GM21619 (cell line): ENCODE measurements around the gene ACER3.
"Not testable (repeated sequence)": the region's sequence is repeated elsewhere in the genome, so short reads cannot be mapped to it uniquely, and the experiment has no call there.

Experiments
- ATAC-seq: cut with Tn5 transposase; IDR thresholded peaks from one replicate; pipeline ENCODE4 v1.9.1; 2021; ENCODE audit not compliant: unreplicated experiment

ACER3 gene

GRCh38 chr11:76919467-76919866 is 58.7 kb downstream of the ACER3 start:
- ATAC-seq = no peak

GRCh38 chr11:76919887-76920746 is 59.4 kb downstream of the ACER3 start:
- peak; percentile 73 for ATAC-seq

GRCh38 chr11:76927160-76927559 is 66.4 kb downstream of the ACER3 start:
- ATAC-seq = no peak

- ATAC-seq = no peak
These were observed 74.3 kb downstream of the ACER3 start for GRCh38 chr11:76935042-76935441.

- no peak for ATAC-seq
These were observed 78.5 kb downstream of the ACER3 start for GRCh38 chr11:76939219-76939631.

- no peak for ATAC-seq
These were observed 83.5 kb downstream of the ACER3 start for GRCh38 chr11:76944225-76944624.

- ATAC-seq = no peak
These were observed 85.5 kb downstream of the ACER3 start for GRCh38 chr11:76946223-76946622.

- ATAC-seq = no peak
These were observed 86.5 kb downstream of the ACER3 start for GRCh38 chr11:76947190-76947589.

GRCh38 chr11:76947800-76948199 is 87.1 kb downstream of the ACER3 start:
- ATAC-seq = no peak

GRCh38 chr11:76955459-76956114 is 94.9 kb downstream of the ACER3 start:
- ATAC-seq = no peak

GRCh38 chr11:76962583-76963416 is 102.1 kb downstream of the ACER3 start:
- ATAC-seq = peak; percentile 89

GRCh38 chr11:76963417-76964168 is 102.9 kb downstream of the ACER3 start:
- not testable (repeated sequence) for ATAC-seq

GRCh38 chr11:76972051-76972450 is 111.3 kb downstream of the ACER3 start:
- no peak for ATAC-seq

- no peak for ATAC-seq
These were observed 113.6 kb downstream of the ACER3 start for GRCh38 chr11:76974179-76974891.

- no peak for ATAC-seq
These were observed 114.8 kb downstream of the ACER3 start for GRCh38 chr11:76975513-76975912.

- ATAC-seq = no peak
These were observed 117.1 kb downstream of the ACER3 start for GRCh38 chr11:76977791-76978190.

- no peak for ATAC-seq
These were observed 117.5 kb downstream of the ACER3 start for GRCh38 chr11:76978239-76978638.

- no peak for ATAC-seq
These were observed 118.1 kb downstream of the ACER3 start for GRCh38 chr11:76978818-76979217.

GRCh38 chr11:76980196-76980595 is 119.5 kb downstream of the ACER3 start:
- no peak for ATAC-seq

- no peak for ATAC-seq
These were observed 124.0 kb downstream of the ACER3 start for GRCh38 chr11:76984743-76985142.
